Upper lobe of left lung (tissue), 6 donors: Measurements from ENCODE around the gene ANKMY1. TPM values are rescaled to one million over a fixed set of nuclear protein-coding genes. Genes with fewer than 3 reads are reported as not detected.
A peak's percentile ranks its signal among the peaks of the same experiment; 100 is the strongest.

Experiments used
- ATAC-seq, 2 donors: fragments of 200-7000 bp; cut with Tn5 transposase; one replicate each; pipeline ENCODE4 v1.9.1; 2022; ENCODE audit warnings: mild to moderate bottlenecking in 2 of 2, moderate library complexity in 2 of 2; ENCODE audit not compliant: low FRiP score in 2 of 2
- DNase-seq, 2 donors: peaks; one replicate each; pipeline ENCODE4 v3.0.0-alpha.2; 2019 to 2020
- H3K27ac ChIP-seq, 4 donors: fragments of 200-600 bp; sonication (generic); one replicate each; pipeline ENCODE4 v1.5.1; 2016 to 2019
- H3K27me3 ChIP-seq, 4 donors: fragments of 200-600 bp; sonication (generic); one replicate each; pipeline ENCODE4 v1.5.1; 2017 to 2019
- H3K36me3 ChIP-seq, 4 donors: fragments of 200-600 bp; sonication (generic); one replicate each; pipeline ENCODE4 v1.5.1; 2016 to 2019
- H3K4me1 ChIP-seq, 4 donors: fragments of 200-600 bp; sonication (generic); one replicate each; pipeline ENCODE4 v1.5.1; 2018 to 2019
- H3K4me3 ChIP-seq, 4 donors: fragments of 200-600 bp; sonication (generic); one replicate each; pipeline ENCODE4 v1.5.1; 2017 to 2019; ENCODE audit warnings: mild to moderate bottlenecking in 2 of 4, moderate library complexity in 1 of 4
- H3K9me3 ChIP-seq, 4 donors: fragments of 200-600 bp; sonication (generic); one replicate each; pipeline ENCODE4 v1.5.1; 2018 to 2019
- CTCF ChIP-seq, 6 experiments: fragments of 450-650 bp in 4 of 6; fragments of 200-600 bp in 2 of 6; sonication (generic) in 2 of 6; IDR thresholded peaks; one replicate each; pipeline ENCODE4 v1.5.1; 2016 to 2019; ENCODE audit warnings: antibody characterized with exemption in 6 of 6
- EP300 ChIP-seq, 4 donors: sonication (generic); formaldehyde crosslinking; IDR thresholded peaks; one replicate each; pipeline ENCODE4 v1.5.1; 2017; ENCODE audit warnings: antibody characterized with exemption in 4 of 4, control low read depth in 2 of 4
- POLR2A ChIP-seq, 4 donors: fragments of 450-650 bp; IDR thresholded peaks; one replicate each; pipeline ENCODE4 v1.5.1; 2016 to 2017; ENCODE audit warnings: antibody characterized with exemption in 4 of 4, mild to moderate bottlenecking in 2 of 4
- POLR2AphosphoS5 ChIP-seq, 2 donors: sonication (generic); formaldehyde crosslinking; IDR thresholded peaks; one replicate each; pipeline ENCODE4 v1.5.1; 2017; ENCODE audit warnings: antibody characterized with exemption in 2 of 2
- WGBS, 2 donors: methylation state at CpG; one replicate each; pipeline ENCODE4 v1.1.5; 2017 to 2018; 5-methylcytosine and 5-hydroxymethylcytosine counted together
- total RNA-seq, 6 donors: library from RNA; depleted of rRNA in 4 of 6; stranded (reverse); fragments of >200 nt in 4 of 6; gene quantifications; one replicate each; pipeline versions ENCODE4 v1.1.0 to v1.2.1, GENCODE V29; 2016 to 2021
- donor health status: DM: no; HTN: no; CAD: no; lungs with moderate emphysema.
- donor health status: DM: no; HTN: yes; CAD: no; lungs with severe emphysema.

ANKMY1 gene
- total RNA-seq, 6 donors from 2014 or later, result 23.7 to 97.4 (median 26.9) TPM

- H3K36me3 ChIP-seq, result peaks cover 0 to 22% (median 13%) of the 10 kb centered on the region in 4 donors
- peaks cover 0 to 7% (median 5%) of the 10 kb centered on the region in 4 donors for H3K4me1 ChIP-seq
- DNase-seq (peak; percentile 7 to 30), ATAC-seq (no peak)
- 86 to 100% methylated on average over 2 of the region's 2 CpGs for WGBS, 2 donors
- H3K27me3 ChIP-seq, result no peaks in the 10 kb centered on the region
- no peak overlapping the region for H3K27ac ChIP-seq
- H3K4me3 ChIP-seq, result no peak overlapping the region
- TF ChIP-seq EP300 (IDR thresholded peaks at IDR 0.05) (no peak), POLR2A (IDR thresholded peaks at IDR 0.05) (no peak), POLR2AphosphoS5 (IDR thresholded peaks at IDR 0.05) (no peak), CTCF (IDR thresholded peaks at IDR 0.05) (no peak)
- H3K9me3 ChIP-seq, result no peaks in the 10 kb centered on the region
Observed at GRCh38 chr2:240514631-240515030, 43.2 kb downstream of the ANKMY1 start.

GRCh38 chr2:240513549-240514287, 44.1 kb downstream of the ANKMY1 start:
- Histone ChIP-seq H3K4me3 (no peak overlapping the region), H3K9me3 (no peaks in the 10 kb centered on the region), H3K4me1 (peaks cover 0 to 7% (median 5%) of the 10 kb centered on the region in 4 donors), H3K27ac (no peak overlapping the region), H3K27me3 (no peaks in the 10 kb centered on the region), H3K36me3 (peaks cover 0 to 26% (median 15%) of the 10 kb centered on the region in 4 donors)
- DNase-seq, result peak; percentile 93 to 95
- 35 to 47% methylated on average over 10 to 13 of the region's 13 CpGs for whole genome bisulfite sequencing, 2 donors
- ATAC-seq, result peak; percentile 88 to 95
- peak; percentile 80 to 94 (median 92) for TF ChIP-seq CTCF (IDR thresholded peaks at IDR 0.05)
- TF ChIP-seq POLR2AphosphoS5 (IDR thresholded peaks at IDR 0.05), result no peak
- TF ChIP-seq EP300 (IDR thresholded peaks at IDR 0.05), result no peak
- no peak for TF ChIP-seq POLR2A (IDR thresholded peaks at IDR 0.05)

DNA sequence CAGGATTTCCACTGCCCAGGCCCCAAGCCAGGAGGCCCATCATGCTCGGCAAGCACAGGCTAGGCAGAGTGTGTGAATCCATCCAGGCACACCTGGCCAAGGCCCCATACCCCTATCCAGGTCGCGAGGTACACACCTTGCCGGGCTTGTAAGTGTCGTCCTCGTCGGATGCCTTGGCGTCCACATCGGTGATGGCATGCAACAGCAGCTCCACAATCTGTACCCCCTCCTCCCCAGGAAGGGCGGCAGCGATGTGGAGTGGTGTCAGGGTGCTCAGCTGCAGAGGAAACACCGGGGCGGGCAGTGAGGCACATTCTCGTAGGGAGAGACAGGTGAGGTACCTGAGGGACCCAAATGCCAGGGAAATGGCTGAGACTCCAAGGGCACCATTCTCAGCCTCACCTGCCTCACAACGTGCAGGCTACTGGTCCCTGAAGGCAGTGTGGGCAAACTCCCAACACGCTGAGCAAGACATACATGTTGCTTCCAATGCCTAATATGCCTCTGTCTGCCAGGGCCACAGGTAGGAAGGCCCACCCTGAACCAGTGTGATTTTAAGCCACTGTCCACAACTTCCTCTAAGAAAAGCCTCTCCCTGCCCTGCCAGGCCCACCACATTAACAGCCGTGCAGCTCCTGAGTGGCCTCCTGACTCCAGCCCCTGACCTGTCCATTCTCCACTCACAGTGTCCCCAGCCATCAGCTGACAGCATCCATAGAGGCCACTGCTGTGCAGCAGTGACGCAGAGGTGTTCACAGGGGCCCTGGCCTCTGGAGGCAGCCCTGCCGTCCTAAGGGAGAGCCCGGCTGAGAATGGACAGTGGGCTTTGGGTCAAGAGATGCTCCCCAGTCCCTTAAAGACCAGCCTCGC, 44.9 kb downstream of the ANKMY1 start:
- TF ChIP-seq CTCF (IDR thresholded peaks at IDR 0.05), result no peak
- TF ChIP-seq POLR2A (IDR thresholded peaks at IDR 0.05), result no peak
- DNase-seq (peak; percentile 14 to 38), ATAC-seq (no peak)
- Histone ChIP-seq H3K9me3 (no peaks in the 10 kb centered on the region), H3K27me3 (no peaks in the 10 kb centered on the region), H3K4me3 (no peak overlapping the region), H3K27ac (no peak overlapping the region), H3K4me1 (peaks cover 0 to 7% (median 5%) of the 10 kb centered on the region in 4 donors), H3K36me3 (peaks cover 0 to 26% (median 15%) of the 10 kb centered on the region in 4 donors)
- 92 to 95% methylated on average over 9 to 21 of the region's 21 CpGs for WGBS, 2 donors

GRCh38 chr2:240512109-240512485, 45.7 kb downstream of the ANKMY1 start:
- no peaks in the 10 kb centered on the region for H3K27me3 ChIP-seq
- peaks cover 0 to 26% (median 15%) of the 10 kb centered on the region in 4 donors for H3K36me3 ChIP-seq
- no peak overlapping the region for H3K27ac ChIP-seq
- 99 to 100% methylated on average over 3 to 11 of the region's 11 CpGs for WGBS, 2 donors
- H3K4me3 ChIP-seq, result no peak overlapping the region
- peaks cover 0 to 7% (median 5%) of the 10 kb centered on the region in 4 donors for H3K4me1 ChIP-seq
- no peak for ATAC-seq
- no peak for TF ChIP-seq POLR2A (IDR thresholded peaks at IDR 0.05)
- no peak for TF ChIP-seq POLR2AphosphoS5 (IDR thresholded peaks at IDR 0.05)
- no peaks in the 10 kb centered on the region for H3K9me3 ChIP-seq
- peak in 1 of 2 donors; percentile 2 for DNase-seq
